K562 treated with DMSO at 1 percent for 12 hours (cell line): ENCODE results near the gene KCNAB1. TPM values are rescaled to one million over a fixed set of nuclear protein-coding genes. Genes with fewer than 3 reads are reported as not detected.

ENCODE experiments used
- total RNA-seq: library from RNA; unstranded; fragments of 300-600 nt; gene quantifications from 2 replicates; pipeline ENCODE4 v1.2.3, GENCODE V29; 2022; ENCODE audit not compliant: insufficient read depth

Gene KCNAB1
- 0.21 TPM in 1 of 2 replicates, not detected in the other for total RNA-seq

GRCh38 chr3:156120528-156121251 lies at the start of gene KCNAB1:
Gene KCNAB1, plus strand, starts transcription at chr3:156120578.

GRCh38 chr3:156554842-156555687 lies 434.7 kb downstream of the KCNAB1 start, which contains the start of gene SSR3:
Gene SSR3, minus strand, starts transcription at chr3:156555117. Its CDS starts 28 bp downstream, at chr3:156555089.

Other genes with a start within 250 kb of the KCNAB1 start
- 60.2 and 98.5 TPM in 2 replicates for gene GMPS, start 249.9 kb upstream of the KCNAB1 start, total RNA-seq